ENCODE results near the gene CACNA1E.

DNA sequence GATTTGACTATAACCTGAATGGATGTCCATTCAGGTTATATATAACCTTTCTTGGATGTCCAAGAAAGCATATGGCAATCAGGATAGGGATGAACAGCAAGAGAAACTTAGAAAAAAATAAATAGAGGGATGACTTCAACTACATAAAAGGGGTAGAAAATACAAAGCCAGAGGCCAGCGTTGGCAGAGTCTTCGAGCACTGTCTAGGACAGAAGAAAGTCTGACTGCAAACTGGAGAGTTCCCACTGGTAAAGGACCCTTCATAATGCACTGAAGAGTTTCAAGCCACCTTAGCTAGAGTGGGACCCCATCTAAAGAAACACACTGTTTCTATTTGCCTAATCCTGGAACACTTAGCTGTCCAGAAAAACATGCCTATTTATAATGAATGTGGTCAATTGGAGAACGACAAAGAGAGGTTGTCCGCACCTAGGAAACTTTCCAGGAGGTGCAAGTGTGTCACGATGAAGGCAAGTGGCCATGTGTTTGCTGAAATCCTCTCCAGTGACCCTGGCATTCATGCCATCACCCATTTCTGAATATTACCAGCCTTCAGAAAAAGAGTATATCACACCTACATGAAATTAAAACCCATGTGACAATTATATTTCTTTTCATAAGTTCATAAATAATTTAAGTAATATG, 362.8 kb downstream of the CACNA1E start:
- TF ChIP-seq, protein P1, sequence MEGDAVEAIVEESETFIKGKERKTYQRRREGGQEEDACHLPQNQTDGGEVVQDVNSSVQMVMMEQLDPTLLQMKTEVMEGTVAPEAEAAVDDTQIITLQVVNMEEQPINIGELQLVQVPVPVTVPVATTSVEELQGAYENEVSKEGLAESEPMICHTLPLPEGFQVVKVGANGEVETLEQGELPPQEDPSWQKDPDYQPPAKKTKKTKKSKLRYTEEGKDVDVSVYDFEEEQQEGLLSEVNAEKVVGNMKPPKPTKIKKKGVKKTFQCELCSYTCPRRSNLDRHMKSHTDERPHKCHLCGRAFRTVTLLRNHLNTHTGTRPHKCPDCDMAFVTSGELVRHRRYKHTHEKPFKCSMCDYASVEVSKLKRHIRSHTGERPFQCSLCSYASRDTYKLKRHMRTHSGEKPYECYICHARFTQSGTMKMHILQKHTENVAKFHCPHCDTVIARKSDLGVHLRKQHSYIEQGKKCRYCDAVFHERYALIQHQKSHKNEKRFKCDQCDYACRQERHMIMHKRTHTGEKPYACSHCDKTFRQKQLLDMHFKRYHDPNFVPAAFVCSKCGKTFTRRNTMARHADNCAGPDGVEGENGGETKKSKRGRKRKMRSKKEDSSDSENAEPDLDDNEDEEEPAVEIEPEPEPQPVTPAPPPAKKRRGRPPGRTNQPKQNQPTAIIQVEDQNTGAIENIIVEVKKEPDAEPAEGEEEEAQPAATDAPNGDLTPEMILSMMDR (conservative IDR thresholded peaks at IDR 0.05; ENCODE audit: low read depth in 2 of 2): no peak
- no peak for TF ChIP-seq CREB1 (CRISPR knock-in tag; IDR thresholded peaks at IDR 0.05; ENCODE audit: low read depth)
- no peak for TF ChIP-seq POLR2AphosphoS5 (IDR thresholded peaks at IDR 0.05; ENCODE audit: low read depth)
- TF ChIP-seq, protein P2, sequence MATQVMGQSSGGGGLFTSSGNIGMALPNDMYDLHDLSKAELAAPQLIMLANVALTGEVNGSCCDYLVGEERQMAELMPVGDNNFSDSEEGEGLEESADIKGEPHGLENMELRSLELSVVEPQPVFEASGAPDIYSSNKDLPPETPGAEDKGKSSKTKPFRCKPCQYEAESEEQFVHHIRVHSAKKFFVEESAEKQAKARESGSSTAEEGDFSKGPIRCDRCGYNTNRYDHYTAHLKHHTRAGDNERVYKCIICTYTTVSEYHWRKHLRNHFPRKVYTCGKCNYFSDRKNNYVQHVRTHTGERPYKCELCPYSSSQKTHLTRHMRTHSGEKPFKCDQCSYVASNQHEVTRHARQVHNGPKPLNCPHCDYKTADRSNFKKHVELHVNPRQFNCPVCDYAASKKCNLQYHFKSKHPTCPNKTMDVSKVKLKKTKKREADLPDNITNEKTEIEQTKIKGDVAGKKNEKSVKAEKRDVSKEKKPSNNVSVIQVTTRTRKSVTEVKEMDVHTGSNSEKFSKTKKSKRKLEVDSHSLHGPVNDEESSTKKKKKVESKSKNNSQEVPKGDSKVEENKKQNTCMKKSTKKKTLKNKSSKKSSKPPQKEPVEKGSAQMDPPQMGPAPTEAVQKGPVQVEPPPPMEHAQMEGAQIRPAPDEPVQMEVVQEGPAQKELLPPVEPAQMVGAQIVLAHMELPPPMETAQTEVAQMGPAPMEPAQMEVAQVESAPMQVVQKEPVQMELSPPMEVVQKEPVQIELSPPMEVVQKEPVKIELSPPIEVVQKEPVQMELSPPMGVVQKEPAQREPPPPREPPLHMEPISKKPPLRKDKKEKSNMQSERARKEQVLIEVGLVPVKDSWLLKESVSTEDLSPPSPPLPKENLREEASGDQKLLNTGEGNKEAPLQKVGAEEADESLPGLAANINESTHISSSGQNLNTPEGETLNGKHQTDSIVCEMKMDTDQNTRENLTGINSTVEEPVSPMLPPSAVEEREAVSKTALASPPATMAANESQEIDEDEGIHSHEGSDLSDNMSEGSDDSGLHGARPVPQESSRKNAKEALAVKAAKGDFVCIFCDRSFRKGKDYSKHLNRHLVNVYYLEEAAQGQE (IDR thresholded peaks at IDR 0.05; ENCODE audit: unreplicated experiment): no peak
- no peak for TF ChIP-seq JUNB (IDR thresholded peaks at IDR 0.05; ENCODE audit: unreplicated experiment)
- TF ChIP-seq EZH2 (IDR thresholded peaks at IDR 0.05; ENCODE audit: low read depth, unreplicated experiment): no peak
- no peak for TF ChIP-seq EZH2phosphoT487 (IDR thresholded peaks at IDR 0.05; ENCODE audit: unreplicated experiment)
- TF ChIP-seq, protein P3, sequence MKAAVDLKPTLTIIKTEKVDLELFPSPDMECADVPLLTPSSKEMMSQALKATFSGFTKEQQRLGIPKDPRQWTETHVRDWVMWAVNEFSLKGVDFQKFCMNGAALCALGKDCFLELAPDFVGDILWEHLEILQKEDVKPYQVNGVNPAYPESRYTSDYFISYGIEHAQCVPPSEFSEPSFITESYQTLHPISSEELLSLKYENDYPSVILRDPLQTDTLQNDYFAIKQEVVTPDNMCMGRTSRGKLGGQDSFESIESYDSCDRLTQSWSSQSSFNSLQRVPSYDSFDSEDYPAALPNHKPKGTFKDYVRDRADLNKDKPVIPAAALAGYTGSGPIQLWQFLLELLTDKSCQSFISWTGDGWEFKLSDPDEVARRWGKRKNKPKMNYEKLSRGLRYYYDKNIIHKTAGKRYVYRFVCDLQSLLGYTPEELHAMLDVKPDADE (IDR thresholded peaks at IDR 0.05): no peak
- TF ChIP-seq, protein P4, sequence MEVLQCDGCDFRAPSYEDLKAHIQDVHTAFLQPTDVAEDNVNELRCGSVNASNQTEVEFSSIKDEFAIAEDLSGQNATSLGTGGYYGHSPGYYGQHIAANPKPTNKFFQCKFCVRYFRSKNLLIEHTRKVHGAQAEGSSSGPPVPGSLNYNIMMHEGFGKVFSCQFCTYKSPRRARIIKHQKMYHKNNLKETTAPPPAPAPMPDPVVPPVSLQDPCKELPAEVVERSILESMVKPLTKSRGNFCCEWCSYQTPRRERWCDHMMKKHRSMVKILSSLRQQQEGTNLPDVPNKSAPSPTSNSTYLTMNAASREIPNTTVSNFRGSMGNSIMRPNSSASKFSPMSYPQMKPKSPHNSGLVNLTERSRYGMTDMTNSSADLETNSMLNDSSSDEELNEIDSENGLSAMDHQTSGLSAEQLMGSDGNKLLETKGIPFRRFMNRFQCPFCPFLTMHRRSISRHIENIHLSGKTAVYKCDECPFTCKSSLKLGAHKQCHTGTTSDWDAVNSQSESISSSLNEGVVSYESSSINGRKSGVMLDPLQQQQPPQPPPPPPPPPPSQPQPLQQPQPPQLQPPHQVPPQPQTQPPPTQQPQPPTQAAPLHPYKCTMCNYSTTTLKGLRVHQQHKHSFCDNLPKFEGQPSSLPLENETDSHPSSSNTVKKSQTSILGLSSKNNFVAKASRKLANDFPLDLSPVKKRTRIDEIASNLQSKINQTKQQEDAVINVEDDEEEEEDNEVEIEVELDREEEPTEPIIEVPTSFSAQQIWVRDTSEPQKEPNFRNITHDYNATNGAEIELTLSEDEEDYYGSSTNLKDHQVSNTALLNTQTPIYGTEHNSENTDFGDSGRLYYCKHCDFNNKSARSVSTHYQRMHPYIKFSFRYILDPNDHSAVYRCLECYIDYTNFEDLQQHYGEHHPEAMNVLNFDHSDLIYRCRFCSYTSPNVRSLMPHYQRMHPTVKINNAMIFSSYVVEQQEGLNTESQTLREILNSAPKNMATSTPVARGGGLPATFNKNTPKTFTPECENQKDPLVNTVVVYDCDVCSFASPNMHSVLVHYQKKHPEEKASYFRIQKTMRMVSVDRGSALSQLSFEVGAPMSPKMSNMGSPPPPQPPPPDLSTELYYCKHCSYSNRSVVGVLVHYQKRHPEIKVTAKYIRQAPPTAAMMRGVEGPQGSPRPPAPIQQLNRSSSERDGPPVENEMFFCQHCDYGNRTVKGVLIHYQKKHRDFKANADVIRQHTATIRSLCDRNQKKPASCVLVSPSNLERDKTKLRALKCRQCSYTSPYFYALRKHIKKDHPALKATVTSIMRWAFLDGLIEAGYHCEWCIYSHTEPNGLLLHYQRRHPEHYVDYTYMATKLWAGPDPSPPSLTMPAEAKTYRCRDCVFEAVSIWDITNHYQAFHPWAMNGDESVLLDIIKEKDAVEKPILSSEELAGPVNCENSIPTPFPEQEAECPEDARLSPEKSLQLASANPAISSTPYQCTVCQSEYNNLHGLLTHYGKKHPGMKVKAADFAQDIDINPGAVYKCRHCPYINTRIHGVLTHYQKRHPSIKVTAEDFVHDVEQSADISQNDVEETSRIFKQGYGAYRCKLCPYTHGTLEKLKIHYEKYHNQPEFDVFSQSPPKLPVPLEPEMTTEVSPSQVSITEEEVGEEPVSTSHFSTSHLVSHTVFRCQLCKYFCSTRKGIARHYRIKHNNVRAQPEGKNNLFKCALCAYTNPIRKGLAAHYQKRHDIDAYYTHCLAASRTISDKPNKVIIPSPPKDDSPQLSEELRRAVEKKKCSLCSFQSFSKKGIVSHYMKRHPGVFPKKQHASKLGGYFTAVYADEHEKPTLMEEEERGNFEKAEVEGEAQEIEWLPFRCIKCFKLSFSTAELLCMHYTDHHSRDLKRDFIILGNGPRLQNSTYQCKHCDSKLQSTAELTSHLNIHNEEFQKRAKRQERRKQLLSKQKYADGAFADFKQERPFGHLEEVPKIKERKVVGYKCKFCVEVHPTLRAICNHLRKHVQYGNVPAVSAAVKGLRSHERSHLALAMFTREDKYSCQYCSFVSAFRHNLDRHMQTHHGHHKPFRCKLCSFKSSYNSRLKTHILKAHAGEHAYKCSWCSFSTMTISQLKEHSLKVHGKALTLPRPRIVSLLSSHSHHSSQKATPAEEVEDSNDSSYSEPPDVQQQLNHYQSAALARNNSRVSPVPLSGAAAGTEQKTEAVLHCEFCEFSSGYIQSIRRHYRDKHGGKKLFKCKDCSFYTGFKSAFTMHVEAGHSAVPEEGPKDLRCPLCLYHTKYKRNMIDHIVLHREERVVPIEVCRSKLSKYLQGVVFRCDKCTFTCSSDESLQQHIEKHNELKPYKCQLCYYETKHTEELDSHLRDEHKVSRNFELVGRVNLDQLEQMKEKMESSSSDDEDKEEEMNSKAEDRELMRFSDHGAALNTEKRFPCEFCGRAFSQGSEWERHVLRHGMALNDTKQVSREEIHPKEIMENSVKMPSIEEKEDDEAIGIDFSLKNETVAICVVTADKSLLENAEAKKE (CRISPR knock-in tag; IDR thresholded peaks at IDR 0.05): no peak
- no peak for TF ChIP-seq ZNF331 (CRISPR knock-in tag; IDR thresholded peaks at IDR 0.05; ENCODE audit: low read depth)
- TF ChIP-seq NANOG (IDR thresholded peaks at IDR 0.05; ENCODE audit: borderline replicate concordance): no peak
